Esophagus squamous epithelium (tissue), 4 donors: ENCODE measurements around the gene GET4.

ENCODE experiments used
- CTCF ChIP-seq, 6 experiments: fragments of 450-650 bp in 4 of 6; fragments of 200-600 bp in 2 of 6; sonication (generic) in 2 of 6; IDR thresholded peaks; one replicate each; pipeline ENCODE4 v1.5.1; 2016 to 2019; ENCODE audit warnings: antibody characterized with exemption in 6 of 6, mild to moderate bottlenecking in 4 of 6, moderate library complexity in 4 of 6
- POLR2A ChIP-seq, 4 donors: fragments of 450-650 bp; IDR thresholded peaks; one replicate each; pipeline ENCODE4 v1.6.1; 2017; ENCODE audit warnings: antibody characterized with exemption in 4 of 4, mild to moderate bottlenecking in 4 of 4, moderate library complexity in 3 of 4

DNA sequence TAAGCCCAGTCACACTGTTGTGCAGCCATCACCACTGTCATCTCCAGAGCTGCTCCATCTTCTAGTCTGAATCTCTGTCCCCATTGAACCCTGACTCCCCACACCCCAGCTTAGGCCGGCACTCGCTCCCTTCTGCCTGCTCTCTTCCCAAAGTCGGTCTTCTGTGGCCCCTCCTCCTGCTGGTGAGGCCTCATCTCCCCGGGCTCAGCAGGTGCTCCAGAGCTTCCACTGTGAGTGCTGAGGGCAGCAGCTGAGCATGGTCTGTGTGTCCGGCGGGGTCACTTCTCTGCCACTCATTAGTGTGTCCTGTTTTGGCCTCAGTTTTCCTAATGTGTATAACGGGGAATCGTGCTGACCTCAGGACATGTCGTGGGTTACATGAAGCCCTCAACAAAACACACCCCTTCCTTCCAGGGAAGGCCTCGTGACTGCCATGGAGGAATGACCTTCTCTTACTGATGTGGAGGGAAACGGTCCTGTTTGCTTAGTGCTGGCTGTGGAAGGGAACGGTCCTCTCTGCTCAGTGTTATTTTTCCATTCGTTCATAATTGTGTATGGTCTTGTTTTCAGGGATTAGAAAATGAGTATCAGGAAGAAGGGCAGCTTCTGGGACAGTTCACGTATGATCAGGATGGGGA, 4.3 kb upstream of the GET4 start:
- TF ChIP-seq POLR2A (IDR thresholded peaks at IDR 0.05) (no peak), CTCF (IDR thresholded peaks at IDR 0.05) (no peak)
